Hematopoietic multipotent progenitor cell treated with erythropoietin and hydrocortisone succinate and interleukin-3 and kit ligand, for 17 days (in vitro differentiated cells): ENCODE data around the gene PEG3.
"Not testable (repeated sequence)": the region's sequence is repeated elsewhere in the genome, so short reads cannot be mapped to it uniquely, and the experiment has no call there.

ENCODE experiments used
- DNase-seq: peaks from one replicate; pipeline ENCODE4 v3.0.0-alpha.2; 2015; ENCODE audit warnings: low spot score

Gene PEG3

DNA sequence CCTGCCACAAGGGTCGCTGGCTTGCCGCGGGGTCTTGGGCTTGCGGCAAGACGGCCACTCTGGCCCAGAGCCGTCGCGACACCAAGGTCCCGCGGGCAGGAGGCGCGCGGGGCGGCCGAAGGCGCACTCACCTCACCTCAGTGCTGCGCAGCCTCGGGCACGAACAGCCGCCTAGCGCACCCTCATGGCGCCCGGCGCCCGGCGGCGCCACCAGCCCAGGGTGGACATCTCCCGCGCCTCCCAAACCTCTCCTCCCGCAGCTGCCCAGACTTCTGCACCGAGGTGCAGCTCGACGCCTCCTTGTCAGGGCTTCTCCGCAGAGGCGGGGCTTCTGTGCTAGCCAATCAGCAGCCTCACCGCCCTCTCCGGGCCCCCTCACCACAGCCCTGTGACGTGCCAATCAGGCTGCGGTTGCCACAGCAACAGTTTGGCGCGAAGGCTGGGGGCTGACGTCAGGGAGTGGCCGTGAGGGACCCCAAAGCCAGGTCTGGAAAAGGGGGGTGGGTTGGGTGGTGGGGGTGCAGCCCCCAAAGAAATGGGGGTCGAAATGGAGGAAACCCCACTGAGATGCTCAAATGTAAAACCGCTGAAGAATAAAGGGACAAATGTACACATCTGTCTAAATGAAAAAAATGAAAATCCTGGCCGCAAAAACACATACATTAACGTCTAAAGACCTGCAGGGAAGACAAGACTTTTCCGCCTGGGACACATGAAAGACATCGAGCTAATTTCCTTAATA, at the start of gene PEG3, which contains the start of gene ZIM2:
PEG3 (minus strand) TSS at position 276 of the 742 bp plus-strand sequence. CDS start 16,071 bp downstream, outside the sequence.
ZIM2 (minus strand) TSS at position 276 of the 742 bp plus-strand sequence. CDS start 16,449 bp downstream, outside the sequence.
- no peak for DNase-seq

DNA sequence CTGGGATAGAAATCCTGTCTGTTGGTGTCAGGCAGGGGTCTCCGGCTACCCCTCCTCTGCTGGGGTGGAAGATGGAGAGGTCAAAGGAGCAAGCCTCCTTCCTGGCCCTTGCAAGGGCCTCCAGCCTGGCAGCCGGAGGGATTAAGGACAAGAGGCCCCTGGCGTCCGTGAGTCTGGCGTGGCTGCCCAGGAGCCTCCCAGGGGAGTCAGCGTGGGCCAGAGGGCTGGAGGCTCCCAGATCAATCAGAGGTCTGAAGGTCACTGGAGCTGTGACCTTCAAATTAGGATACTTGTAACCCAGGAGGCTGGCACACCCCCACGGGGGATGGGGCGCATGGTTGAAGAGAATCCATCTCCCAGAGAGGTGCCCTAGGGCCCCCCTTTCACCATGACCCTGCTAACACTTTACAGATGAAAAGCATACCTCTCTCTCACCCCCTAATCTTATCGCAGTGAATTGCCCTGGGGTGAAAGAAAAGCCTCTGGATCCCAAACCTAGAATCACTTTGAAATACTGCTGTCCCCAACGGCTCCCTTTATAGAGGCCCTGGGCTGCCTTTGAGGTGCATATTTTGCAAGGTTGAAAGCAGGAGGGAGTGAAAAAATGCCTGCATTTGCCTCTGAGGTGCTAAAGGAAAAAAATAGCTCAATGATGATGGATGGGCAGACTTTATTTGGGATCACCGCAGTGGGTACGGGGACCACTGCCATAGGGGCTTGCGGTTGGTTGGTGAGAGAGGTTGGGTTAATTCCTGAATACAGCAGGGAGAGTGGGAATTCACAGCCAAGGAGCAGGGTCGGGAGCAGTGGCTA, 44.9 kb upstream of the PEG3 start:
- DNase-seq: no peak

DNA sequence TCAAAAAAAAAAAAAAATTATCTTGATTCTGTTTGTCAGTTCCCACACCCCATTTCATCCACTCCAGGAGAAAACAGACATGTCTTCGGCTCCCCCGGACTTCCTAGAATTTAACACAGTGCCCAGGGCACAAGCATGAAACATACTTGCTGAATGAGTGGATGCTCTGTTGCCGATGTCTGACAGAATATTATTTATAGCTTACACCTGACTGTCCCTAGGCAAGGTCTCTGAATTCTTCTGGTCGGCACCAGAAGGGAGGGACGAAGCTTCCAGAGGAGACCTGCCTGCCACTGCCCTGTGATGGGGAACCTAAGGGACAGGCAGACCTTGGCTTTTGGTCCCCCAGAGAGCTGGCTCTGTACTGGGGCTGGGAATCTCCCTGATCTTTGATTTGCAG, 43.9 kb upstream of the PEG3 start:
- DNase-seq: no peak

DNA sequence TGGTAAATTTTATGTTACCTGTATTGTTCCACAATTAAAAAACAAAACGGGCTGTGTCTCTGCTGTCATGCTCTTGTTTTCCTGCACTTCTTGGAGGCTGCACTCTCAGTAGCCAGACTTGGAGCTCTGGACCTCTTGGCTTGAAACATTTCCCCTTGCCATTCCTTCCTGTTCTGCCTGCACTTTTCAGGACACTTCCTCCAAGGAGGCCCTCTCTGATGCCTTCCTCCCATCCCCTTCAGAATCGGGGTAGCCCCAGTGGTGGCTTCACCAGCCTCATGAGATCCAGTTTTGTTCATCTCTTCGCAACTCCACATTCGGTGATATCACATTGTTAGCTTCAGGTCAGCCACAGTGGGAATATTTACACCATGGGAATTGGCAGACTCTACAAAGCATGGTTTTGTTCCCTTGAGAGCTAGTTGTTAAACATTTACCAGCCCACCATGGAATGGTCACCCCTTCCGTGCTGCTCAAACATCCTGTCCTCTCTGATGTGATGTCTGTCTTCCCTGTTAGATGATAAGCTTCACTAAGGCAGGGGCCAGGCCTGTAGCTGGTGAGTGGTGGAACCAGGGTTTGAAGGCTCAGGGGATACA, 40.2 kb upstream of the PEG3 start:
- no peak for DNase-seq

DNA sequence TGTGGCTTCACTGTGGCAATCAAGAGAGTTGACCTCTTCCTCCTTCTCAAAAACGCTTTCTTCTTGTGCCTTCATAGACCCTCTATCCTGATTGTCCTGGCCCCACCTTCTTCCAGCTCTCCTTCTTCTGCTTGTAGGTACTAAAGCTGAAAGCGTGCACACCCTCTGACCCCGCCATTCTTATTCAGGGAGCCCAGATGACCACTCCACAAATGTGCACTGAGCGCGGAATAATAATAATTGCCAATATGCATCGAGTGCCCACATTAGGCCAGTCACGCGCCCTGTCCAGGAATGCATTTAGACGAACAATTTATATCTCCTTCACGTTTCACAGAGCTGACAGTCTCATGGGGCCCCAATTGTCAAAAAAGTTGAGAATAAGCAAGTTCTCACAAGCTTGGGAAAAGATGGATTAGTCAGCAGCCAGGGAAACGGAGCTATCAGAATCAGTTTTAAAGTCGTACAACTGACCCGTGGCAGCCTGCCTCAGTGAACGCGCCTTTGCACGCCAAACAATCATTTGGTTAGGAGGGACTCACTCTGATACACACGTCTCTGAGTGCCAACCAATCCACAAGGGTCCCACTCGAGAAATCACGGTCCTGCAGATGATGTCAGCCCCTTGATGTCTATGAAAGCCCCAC, 36.7 kb upstream of the PEG3 start:
- no peak for DNase-seq

DNA sequence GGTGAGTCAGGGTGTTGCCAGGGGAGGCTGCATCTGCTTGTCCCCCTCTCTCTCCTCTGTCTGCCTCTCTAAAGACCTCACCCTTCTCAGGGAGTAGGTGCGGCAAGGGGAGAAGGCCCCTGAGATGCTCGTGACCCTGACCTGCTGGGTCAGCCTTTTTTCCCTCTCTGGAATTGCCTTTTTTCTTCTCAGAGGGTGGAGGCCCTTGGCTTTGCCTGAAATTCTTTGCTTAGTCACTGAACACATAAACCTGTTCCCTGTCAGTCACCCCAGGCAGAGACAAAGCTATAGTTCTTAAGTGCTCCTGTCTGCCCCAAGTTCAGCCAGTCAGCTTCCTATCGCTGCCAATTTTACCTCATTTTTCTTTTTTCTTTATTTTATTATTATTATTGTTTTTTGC, 35.2 kb upstream of the PEG3 start:
- no peak for DNase-seq

DNA sequence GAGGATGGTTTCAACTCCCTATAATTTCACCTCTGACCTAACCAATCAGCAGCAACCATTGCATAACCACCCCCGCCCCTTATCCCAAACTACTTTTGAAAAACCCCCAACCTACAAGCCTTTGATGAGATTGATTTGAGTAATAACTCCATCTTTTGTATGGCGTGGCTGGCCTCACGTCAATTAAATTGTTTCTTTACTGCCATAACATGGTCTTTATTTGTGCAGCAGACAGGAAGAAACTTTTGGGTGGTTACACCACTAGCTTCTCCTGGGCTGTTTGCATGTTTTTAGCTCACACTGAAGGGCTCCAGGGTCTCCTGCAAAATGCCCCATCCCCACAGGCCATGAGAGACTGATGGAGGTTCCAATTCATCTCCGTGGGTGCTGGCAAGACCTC, 34.0 kb upstream of the PEG3 start:
- no peak for DNase-seq

DNA sequence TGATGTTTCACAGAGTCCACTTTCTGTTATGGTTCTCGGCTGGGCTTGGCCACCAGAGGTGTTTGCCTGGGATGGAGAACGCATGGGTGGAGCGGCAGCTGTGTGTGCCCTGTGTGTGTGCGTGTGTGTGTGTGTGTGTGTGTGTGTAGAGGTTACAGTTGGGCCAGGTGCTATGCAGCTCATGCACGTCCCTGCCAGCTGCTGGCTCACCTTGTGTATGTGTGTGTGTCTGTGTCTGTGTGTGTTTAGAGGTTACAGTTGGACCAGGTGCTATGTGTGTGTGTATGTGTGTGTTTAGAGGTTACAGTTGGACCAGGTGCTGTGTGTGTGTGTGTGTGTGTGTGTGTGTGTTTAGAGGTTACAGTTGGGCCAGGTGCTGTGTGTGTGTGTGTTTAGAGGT, 33.0 kb upstream of the PEG3 start:
- no peak for DNase-seq

DNA sequence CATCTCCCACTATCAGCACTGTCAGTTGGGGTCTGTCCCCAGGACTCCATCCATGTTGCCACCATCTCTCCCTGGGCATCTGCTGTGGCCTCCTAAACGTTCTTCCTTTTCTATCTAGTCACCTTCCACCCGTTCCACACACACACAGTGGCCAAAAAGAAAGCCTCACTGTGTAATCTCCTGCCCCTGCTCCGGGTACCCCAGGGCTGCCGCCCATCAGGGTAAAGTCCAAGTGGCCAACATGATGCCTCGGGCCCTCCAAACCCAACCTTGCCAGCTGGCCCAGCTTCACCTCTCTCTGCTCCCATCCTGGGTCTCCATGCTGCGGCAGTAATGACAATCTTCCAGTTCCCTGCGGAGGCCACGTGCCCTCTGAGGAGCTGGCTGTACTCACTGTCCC, 29.4 kb upstream of the PEG3 start:
- DNase-seq: no peak

DNA sequence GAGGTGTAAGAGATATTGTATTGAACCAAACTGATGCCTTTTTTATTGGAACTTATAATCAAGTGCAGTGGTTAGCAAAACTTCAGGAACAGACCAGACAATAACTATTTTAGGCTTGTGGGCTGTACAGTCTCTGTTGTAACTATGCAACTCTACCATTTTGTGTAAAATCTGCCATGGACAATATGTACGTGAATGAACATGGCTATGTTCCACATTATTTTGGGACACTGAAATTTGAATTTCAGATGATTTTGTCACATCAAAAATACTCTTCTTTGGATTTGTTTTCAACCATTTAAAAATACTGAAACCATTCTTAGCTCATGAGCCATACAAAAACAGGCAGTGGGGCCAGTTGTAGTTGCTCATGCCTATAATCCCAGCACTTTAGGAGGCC, 27.9 kb upstream of the PEG3 start:
- no peak for DNase-seq

DNA sequence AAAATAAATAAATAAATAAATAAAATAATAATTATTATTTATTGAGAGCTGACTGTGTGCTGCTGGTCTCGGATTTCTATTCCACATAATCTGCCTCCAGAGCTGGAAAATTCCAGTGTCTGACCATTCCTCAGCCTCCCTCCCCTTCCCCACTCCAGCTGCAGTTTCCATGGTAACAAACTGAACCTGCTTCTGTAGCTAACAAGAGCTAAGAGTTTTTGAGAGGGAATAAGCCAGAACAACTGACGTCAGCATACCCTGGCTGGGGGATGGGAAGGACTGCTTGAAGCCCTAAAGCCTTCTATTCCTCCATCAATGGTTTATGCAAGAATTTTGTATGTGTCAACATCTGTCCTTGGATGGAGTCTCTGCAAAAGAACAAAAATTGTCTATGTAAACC, 26.0 kb upstream of the PEG3 start:
- no peak for DNase-seq

DNA sequence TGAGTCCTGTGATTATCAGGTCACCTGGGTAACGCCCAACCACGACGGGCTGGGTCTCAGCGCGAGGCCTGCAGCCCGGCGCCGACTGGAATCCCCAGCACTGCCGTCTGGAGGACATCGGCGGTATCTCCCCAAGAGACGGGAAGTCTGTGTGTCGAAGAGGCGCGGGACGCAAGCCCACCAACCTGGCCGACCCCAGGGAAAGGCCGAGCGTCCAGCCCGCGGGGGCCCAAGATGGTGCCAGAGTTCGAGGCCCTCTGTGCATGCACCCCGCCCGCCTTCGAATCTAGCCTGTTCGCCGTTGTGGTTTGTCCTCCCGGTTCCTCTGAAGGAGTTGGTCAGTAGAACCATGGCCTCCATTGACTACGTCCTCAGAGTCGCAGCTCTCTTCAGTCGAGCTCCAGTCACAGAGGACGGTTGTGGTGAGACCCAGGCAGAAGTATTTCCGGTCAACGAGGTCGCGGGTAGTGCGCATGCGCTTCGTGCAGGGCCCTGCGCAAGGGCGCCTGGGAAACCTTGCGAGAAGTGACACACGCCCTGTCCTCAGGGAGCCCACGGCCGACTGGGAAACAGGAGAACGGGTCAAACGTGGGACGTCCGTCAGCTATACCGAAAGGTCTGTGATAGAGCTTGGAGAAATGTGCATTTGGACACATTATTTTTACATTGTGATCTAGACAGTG, 24.1 kb upstream of the PEG3 start:
- no peak for DNase-seq

DNA sequence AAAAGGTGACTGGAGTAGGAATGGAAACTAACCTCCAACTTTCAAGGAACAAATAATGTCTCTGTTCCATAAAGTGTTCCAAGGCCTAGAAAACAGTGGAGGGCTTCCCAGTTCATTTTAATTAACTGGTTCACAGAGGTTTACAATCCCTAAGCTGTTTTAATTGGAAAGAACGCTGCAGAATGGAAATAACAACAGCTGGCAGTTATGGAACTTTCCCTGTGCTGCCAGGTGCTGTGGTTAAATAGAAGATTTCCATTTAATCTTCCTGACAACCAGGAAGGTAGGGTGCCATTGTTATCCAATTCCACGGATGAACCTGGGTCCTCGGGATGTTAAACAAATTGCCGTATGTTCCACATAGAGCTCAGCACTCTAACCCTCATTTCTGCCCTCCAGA, 22.2 kb upstream of the PEG3 start:
- DNase-seq: no peak

DNA sequence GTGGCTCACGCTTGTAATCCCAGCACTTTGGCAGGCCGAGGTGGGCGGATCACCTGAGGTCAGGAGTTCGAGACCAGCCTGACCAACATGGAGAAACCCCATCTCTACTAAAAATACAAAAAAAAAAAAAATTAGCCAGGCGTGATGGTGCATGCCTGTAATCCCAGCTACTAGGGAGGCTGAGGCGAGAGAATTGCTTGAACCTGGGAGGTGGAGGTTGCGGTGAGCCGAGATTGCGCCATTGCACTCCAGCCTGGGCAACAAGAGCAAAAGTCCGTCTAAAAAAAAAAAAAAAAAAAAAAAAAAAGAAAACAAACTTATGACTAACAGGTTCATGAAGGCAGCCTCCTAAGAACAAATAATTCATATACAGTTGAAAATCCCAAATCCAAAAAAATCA, 19.9 kb upstream of the PEG3 start:
- DNase-seq: not testable (repeated sequence)

DNA sequence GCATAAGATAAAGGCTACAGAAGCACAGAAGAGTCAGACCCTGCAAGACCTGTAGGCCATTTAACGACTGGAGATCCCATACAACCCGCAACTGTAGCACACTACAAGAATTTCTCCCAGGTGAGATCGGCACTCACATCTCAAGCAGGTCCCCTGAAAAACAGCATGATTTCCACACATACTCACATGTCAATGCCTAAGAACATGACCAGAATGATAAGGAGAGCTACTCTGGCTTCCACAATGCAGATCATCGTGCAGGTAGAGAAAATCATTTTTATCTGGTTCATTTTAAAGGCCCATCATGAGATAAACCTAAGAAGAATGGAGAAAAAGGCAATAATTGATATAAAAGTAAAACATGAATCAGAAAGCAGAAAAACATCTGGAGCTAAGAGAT, 17.5 kb upstream of the PEG3 start:
- DNase-seq: no peak

DNA sequence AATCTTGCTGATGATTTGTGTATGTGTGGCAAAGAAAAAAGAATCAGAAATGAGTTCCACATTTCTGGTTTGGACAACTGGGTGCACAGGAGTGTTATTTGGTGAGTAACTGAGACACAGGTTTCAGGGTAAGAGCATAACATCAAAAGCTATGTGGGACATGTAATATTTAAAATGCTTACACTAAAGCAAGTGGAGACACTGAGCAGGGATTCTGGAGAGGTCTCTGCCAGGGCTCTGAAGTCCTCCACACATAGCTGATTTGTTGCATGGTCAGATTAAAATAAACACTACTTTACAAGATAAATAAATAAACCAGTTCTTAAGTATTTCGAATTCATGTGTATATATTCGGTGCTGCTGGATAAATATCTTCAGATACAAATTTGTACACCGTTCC, 16.3 kb upstream of the PEG3 start:
- DNase-seq: no peak

DNA sequence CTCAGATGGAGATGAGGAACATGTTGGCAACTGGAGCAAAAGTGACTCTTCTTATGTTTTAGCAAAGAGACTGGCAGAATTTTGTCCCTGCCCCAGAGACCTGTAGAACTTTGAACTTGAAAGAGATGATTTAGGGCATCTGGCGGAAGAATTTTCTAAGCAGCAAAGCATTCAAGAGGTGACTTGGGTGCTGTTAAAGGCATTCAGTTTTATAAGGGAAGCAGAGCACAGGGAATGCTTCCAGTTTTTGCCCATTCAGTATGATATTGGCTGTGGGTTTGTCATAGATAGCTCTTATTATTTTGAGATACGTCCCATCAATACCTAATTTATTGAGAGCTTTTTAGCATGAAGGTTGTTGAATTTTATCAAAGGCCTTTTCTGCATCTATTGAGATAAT, 11.8 kb upstream of the PEG3 start:
- DNase-seq: not testable (repeated sequence)

DNA sequence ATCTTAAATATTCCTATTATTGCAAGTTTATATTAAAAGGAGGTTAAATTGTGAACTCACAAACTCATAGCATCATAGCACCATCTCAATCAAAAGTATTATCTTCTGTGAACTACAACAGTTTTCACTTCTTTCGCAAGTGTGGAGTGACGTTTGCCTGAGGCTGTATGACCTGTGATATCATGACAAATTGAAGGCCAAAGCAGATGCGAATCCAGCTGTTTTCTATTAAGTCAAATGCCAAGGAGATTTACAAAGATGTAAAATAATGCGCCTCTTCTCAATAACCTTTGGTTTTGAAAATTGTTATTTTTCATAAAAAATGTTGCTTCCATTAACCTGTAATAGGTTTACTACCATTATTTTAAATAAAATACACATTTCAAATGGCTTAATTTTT, 7.6 kb upstream of the PEG3 start:
- no peak for DNase-seq

DNA sequence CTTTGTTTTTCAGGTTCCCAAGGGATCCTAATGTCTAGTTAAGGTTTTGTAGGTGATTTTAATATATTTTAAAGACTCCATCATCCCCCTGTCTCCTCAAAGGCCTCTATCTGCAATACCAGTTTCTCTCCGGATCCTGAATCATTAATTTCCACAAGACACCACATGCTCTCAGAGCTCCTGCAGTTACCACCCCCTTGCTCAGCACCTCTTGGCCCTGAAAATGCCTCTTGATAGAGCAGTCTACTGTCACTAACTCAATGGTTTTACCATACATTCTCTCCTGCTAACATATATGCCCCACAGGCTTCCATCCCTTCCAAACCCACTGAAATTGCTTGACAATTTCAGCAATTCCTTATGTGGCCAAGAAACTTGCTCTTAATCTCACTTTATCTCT, 1.9 kb upstream of the PEG3 start:
- DNase-seq: no peak

DNA sequence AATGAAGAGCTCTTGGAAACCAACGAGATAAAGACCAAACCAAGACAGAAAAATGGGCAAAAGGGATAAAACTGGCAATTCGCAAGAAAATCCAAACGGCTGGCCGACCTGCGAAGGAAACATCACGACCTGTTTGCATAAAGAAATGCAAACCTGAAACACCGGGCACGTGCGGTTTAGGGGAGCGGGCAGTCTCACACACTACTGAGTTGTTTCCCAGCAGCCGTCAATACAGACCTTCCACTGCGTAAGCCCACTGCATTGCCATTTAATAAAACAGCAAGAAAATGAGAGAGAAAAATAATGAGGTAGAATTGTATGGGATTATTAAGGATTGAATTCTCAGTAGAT, 642 bp upstream of the PEG3 start:
- no peak for DNase-seq

DNA sequence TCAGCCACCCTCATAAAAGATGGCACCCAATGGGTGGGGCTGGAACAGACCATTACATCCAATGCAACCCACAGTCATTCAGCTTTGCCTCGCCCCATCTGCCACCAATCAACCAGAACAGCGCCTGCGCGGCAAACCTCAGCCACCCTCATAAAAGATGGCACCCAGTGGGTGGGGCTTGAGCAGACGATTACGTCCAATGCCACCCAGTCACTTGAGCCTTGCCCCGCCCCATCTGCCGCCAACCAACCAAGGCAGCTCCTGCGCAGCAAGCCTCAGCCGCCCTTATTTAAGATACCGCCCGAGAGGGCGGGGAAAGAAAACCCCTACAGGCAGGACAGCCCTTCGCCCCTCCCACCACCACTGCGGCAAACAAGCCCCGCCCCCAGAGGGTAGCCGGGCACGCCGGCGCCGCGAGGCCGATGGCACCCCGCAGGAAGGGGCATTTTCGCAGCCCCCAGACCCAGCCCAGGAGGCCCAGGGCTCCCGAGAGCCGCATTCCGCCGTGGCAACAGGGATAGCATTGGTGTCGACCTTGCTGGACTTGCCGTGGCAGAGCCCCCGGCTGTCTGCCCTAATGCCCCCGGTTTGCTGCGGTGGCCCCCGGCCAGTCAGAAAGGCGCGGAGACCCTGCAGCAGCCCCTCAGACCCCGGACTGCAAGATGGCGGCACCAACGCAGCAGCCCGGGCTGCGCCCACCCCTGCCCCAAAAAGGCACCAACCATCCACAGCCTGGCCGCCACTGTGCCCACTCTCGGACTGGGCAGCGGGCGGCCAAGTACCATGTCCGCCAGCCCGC, 675 bp downstream of the PEG3 start:
- no peak for DNase-seq
